Sciatic nerve (tissue), 2 donors: ENCODE measurements around the gene FABP2. TPM values are rescaled to one million over a fixed set of nuclear protein-coding genes. Genes with fewer than 3 reads are reported as not detected.
A peak's percentile ranks its signal among the peaks of the same experiment; 100 is the strongest.

Source experiments
- ATAC-seq: fragments of 200-7000 bp; cut with Tn5 transposase; one replicate; pipeline ENCODE4 v1.9.1; 2020; ENCODE audit warnings: mild to moderate bottlenecking, moderate library complexity
- DNase-seq: peaks from one replicate; pipeline ENCODE4 v3.0.0-alpha.2; 2020; ENCODE audit warnings: low spot score
- intact Hi-C: fragments of 100-400 bp; cut with DNase I; formaldehyde crosslinking; loops from one replicate; pipeline ENCODE4 v1.14.2; 2022
- total RNA-seq: library from RNA; stranded (reverse); fragmentation: NEBNext Ultra II Directional; extraction: Animal tissue kit (Norgen Biotek cat#: 25700); gene quantifications from one replicate; pipeline ENCODE4 v1.2.1, GENCODE V29; 2021
- donor health status: DM: no; HTN: no; CAD: no.
- donor health status: DM: no; HTN: no; CAD: no.

The FABP2 gene
- total RNA-seq, 1 donor from 2014 or later, result not detected

DNA sequence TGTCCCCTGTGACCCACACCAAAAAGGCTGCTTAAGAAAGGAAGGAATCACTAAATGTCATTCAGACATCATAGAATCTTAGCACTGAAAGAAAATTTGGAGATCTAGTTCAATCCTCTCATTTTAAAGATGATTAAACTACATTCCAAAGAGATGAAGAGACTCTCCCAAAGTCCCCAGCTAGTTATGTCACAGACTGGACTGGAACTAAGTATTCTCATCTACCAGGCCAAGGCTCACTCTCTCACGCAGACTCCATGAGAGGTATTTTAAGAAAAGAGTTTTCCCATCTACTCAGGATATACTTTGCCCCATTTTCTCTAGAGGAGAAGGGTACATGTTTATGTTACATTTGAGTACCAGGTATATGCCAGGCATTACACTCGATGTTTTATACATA is 6.9 kb downstream of the FABP2 start:
- ATAC-seq (no peak), DNase-seq (no peak)
- intact Hi-C loops, result loop anchor here (10.0 kb wide), 1 partner anchor 740 kb away; no protein-coding TSS in a partner anchor

DNA sequence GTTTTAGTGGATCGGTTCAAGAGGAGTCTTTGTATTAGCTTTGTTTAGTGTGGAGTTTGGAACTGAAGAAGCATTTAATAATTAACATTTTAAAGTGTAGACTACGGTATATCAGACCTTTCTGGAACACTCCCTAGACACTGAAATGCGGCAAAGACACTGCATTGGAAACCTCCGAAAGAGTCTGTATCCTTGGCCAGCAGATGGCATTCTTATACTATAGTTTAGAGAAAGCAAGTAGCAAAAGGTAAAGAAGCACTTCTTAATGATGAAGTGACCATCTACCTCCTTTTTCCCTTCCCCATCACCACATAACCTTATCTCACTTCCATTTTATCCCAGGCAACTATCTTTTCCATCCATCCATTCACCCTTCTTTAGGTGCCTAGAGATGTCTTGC is 7.6 kb downstream of the FABP2 start:
- intact Hi-C loops, result loop anchor here (10.0 kb wide), 1 partner anchor 740 kb away; no protein-coding TSS in a partner anchor
- ATAC-seq (peak; percentile 77), DNase-seq (no peak)

- no peak for ATAC-seq
- intact Hi-C loops, result loop anchor here (10.0 kb wide), 1 partner anchor 742 kb away; no protein-coding TSS in a partner anchor
- DNase-seq, result no peak
Measured at GRCh38 chr4:119313237-119313636, 8.7 kb downstream of the FABP2 start.

GRCh38 chr4:119310826-119311225 is 11.1 kb downstream of the FABP2 start:
- DNase-seq, result no peak
- intact Hi-C loops, result loop anchor here (10.0 kb wide), 1 partner anchor 744 kb away; no protein-coding TSS in a partner anchor
- no peak for ATAC-seq

GRCh38 chr4:119307606-119308005 is 14.3 kb downstream of the FABP2 start:
- intact Hi-C loops, result no loop called here
- ATAC-seq (no peak), DNase-seq (no peak)

DNA sequence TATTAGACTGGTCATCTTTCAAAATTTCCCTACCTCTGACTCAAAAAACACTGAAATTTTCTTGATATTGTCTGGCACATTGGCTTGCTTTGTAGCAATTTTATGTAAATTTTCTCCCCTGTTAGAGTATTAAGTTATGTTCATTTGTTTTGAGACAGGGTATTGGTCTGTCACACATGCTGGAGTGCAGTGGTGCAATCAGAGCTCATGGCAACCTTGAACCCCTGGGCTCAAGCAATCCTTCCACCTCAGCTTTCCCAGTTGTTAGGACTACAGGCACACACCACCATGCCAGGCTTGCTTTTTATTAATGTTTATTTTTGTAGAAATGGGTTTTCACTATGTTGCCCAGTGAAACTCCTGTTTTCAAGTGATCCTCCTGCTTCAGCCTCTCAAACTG is 17.5 kb downstream of the FABP2 start:
- ATAC-seq, result no peak
- no peak for DNase-seq

DNA sequence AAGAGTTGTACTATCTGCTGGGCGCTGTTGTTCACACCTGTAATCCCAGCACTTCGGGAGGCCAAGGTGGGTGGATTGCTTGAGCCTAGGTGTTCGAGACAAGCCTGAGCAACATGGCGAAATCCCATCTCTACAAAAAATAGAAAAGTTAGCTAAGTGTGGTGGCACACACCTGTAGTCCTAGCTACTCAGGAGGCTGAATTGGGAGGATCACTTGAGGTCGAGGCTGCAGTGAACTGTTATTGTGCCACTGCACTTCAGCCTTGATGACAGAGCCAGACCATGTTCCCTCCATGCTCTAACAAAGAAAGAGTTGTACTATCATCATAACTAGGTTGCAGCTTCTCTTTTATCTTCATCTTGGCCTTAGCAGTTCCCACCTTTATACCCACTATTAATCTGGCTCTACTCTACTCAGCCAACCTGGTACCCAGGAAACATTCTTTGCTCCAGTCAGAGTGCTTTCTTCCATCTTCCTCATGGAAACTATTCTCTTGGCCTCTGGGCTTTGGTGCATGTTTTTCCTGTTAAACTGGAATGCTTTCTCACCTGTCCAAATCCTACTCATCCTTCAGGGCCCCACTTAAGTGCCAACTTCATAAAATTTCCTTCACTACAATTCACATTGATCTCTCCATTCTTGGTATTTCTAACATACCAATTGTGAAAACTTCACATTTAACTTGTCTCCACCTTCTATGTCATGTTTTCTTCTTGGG is 18.2 kb downstream of the FABP2 start:
- no peak for DNase-seq
- intact Hi-C loops, result no loop called here
- ATAC-seq, result no peak

More for the DNA sequence above, 17.5 kb downstream of the FABP2 start:
- intact Hi-C loops, result no loop called here

DNA sequence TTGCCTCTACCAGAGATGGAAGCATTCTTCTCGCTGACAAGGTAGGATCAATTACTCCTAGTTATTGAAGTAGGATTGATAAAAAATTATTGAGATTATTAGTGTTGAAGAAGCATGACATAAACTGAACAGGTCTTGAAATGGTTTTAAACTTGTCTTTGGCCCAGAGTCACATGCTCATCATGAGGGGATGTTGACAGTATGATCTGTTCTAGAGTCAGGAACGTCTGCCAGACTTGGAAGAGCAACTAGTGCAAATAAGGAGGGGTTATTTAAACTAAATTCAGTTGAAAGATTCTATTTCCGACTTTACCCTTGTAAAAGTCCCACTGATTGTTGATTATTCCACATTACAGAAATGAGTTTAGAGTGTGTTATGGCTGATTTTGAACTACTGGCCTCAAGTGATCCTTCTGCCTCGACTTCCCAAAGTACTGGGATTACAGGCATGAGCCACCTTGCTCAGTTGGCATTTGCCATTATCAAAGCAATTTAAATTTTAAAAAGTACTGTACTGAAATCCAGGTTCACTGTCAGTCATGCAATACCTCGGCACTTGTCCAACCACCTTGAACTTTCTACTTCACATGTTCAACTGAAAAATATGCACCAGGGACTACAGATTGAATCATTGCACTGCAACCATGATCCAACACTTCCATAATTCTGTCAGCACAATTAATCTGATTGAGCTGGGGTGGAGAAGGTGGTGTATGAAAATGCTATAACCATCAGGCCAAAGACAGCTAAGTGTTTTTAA is 19.7 kb downstream of the FABP2 start:
- ATAC-seq, result no peak
- intact Hi-C loops, result no loop called here
- DNase-seq, result no peak

DNA sequence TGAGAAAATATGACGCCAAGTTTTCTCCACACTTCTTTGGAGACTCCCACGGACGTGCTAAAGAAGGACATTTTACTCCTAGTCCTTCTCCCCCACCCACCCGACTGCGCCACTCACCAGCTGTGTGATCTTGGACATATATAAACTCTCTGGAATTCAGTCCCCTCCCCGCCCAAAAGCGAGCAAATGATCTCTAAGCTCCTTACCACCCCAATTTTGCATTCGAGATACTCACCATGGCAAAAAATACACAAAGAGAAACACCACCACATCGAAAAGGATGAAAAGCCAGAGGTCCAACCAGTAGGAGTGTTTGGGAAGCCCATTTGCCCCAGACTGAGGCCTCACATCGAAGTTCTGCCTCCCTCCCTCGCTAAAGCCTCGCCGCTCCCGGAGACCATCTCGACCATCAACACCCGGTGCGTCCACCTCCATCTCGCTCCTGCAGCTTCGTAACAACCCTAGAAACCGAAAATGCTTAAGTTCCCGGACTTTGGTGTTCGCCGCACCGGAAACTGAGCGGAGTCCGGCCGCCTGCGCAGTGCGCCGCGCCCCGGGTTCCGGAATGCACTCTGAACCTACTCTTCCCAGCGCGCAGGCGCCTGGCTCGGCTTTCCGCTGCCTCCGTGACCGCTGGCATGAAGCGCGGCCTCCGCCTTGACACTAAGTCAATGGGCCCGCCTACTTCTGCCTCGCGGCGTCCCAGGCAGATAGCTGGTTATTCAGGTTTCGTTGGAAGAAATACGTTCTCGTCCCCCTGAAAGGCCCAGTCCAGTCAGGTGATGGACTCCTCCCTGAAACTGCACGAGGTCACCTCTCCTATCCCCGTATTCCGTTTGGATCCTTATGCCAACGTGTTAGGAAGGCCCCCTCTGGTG is 21.6 kb downstream of the FABP2 start:
- DNase-seq, result peak; percentile 96
- intact Hi-C loops, result no loop called here

DNA sequence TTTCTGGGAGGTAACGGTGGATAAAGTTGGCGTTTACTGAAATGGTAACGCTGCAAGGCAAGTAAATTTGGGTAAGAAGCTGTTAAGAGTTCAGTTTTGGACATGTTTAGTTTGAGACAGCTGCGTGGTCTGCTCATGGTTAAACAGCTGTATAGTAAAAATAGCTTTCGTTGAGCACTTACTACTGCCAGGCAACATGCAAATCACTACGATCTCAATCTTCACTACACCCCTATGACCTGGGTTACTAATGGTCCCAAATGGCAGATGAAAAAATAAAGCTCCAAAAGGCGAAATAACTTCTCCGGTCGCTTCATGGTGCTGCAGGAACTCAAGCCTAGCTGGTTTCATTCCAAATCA is 22.2 kb downstream of the FABP2 start:
- ATAC-seq (peak; percentile 7), DNase-seq (no peak)
- intact Hi-C loops, result no loop called here

More for the DNA sequence above, 21.6 kb downstream of the FABP2 start:
- ATAC-seq, result peak; percentile 97

- DNase-seq, result no peak
- intact Hi-C loops, result no loop called here
- ATAC-seq, result peak; percentile 19
Measured at GRCh38 chr4:119299260-119299671, 22.7 kb downstream of the FABP2 start.

DNA sequence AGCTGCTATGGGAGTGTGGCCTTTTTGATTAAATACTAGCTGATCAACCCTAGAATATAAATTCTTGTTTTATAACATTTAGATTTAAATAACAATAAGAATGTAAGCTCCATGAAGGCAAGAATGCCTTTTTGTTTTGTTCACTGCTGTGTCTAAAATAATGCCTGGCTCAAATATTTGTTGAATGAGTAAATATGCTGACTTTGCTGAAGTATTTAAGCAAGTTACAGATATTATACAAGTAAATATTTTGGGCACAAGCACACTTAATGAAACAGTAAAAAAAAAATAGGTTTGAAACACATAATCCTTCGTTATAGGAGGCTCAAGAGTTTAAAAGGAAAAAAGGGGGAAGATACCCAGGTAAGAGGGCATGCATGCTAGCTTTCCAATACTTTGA is 24.1 kb downstream of the FABP2 start:
- intact Hi-C loops, result no loop called here
- ATAC-seq (no peak), DNase-seq (no peak)

GRCh38 chr4:119296356-119296755 is 25.6 kb downstream of the FABP2 start:
- ATAC-seq, result no peak
- intact Hi-C loops, result no loop called here
- no peak for DNase-seq

- ATAC-seq, result no peak
- intact Hi-C loops, result loop anchor here (5.0 kb wide), 1 partner anchor 403 kb away; the partner anchor contains the start of gene SYNPO2
Measured at GRCh38 chr4:119290598-119290997, 31.3 kb downstream of the FABP2 start.

DNA sequence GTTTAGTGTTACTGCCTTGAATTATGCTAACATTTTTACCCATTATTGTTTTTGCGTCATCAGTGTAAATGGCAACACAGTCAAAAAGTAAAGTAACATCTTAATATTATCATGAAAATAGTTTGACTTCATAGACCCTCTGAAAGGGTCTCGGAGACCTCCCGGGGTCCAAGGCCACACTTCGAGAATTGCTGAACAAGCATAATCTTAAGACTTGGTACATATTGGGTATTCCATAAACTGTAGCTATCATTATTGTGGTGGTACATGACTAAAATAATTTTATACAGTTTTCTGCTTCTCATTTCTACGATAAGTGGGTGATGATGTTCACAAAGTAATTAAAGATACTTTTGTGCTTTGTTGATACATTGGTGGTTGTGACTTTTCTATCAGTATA is 32.6 kb downstream of the FABP2 start:
- intact Hi-C loops, result loop anchor here (10.0 kb wide), 2 partner anchors 255 to 305 kb away; no protein-coding TSS in a partner anchor
- ATAC-seq, result no peak
- DNase-seq, result no peak

More at GRCh38 chr4:119290598-119290997, 31.3 kb downstream of the FABP2 start:
- DNase-seq, result no peak

DNA sequence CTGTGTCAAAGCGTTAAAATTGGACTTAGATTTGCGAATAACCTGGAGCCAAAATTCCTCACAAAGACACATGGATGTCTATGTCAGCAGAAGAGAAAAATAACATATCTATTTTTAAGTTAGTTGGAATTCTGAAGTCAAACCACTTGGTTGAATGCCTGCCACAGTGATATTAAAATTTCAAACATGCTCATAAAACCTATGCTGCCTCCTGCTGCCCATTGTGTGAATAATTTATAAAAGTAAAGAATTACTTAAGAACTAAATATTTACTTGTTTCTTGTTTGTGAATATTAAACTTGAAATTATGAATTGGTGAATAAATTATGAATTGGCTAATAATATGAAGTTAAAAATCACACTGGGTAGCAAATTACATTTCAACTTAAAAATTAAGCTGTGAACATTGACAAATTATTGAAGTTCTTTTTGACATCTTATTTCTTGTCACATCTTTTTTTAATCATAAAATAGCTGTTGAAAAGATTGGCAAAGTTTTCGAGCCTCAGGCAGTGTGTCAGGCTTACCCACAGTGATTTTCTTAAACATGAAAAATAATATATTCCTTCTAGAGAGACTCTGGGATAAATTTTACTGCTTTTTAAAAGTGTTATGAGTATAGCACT is 35.4 kb downstream of the FABP2 start:
- intact Hi-C loops, result loop anchor here (10.0 kb wide), 2 partner anchors 252 to 302 kb away; no protein-coding TSS in a partner anchor
- ATAC-seq, result peak; percentile 42

DNA sequence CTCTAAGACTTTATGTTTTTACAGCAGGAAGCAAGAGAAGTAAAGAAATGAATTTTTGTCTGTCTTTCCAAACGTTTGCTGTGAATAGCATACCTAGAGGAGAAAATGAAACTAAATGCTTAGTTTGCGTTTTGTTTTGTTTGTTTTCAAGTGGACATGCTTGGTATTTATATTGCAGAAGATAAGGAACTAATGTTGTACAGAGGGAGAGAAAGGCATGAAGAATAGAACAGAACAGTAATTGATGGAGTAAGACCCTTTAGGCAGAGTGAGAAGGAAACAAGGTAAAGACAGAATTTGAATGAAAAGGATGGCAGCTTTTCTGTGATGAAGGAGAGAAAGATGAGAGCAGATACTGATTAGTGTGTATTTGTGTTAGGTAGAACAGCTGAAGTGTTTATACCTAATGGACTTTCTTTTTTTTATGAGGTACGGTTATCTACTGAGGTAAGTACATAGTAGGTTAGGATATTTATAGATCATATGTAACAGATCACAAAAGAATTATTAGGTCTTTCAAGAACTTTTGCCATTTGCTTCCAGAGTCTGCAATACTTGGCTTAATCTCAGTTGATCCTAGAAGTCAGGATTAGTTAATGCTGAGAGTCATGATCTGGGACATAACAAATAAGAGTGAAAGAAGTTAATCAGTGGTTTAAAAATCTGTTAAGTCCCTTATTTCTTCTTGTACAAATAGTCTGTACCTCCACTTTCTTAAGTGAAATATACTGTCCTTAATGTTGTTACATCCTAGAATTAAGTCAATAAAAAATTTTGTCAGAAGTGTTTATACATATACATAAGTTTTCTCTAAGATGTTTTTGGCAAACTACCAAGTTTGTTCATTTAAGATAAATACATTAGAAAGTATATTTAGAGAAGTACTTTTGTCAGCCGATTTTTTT is 36.8 kb downstream of the FABP2 start:
- ATAC-seq (peak; percentile 16), DNase-seq (no peak)
- intact Hi-C loops, result loop anchor here (10.0 kb wide), 2 partner anchors 250 to 300 kb away; no protein-coding TSS in a partner anchor

More for the DNA sequence above, 35.4 kb downstream of the FABP2 start:
- no peak for DNase-seq
